Uterus (tissue), 2 donors: ENCODE results near the gene DIRAS1.

Experiments used
- POLR2A ChIP-seq, 2 donors: fragments of 450-650 bp; IDR thresholded peaks; one replicate each; pipeline ENCODE4 v1.6.1; 2016; ENCODE audit warnings: antibody characterized with exemption in 2 of 2, mild to moderate bottlenecking in 1 of 2, moderate library complexity in 1 of 2
- TF ChIP-seq, protein P1 (sequence below), 4 experiments: fragments of 200-600 bp in 2 of 4; fragments of 450-650 bp in 2 of 4; sonication (generic) in 2 of 4; IDR thresholded peaks; one replicate each; pipeline ENCODE4 v1.5.1; 2016 to 2019; ENCODE audit warnings: antibody characterized with exemption in 4 of 4, mild to moderate bottlenecking in 2 of 4, moderate library complexity in 1 of 4

DNA sequence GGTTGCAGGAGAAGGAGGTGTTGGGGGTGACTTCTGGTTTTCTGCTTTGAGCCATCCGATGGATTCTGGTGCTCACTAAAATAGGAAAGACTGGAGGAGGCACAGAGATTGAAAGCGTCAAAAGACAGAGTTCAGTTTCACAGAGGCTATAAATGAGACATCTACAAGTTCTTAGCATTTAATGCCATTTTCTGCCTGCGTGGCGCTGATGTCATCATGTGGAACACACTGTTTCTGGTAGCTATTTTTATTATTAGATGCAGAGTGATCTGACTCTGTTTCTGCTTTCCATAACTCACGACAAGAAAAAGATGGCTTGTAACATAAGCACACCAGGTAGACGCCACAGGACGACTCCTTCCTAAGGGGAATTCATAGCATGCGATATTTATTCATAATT, 21.9 kb upstream of the DIRAS1 start:
- TF ChIP-seq, protein P1, sequence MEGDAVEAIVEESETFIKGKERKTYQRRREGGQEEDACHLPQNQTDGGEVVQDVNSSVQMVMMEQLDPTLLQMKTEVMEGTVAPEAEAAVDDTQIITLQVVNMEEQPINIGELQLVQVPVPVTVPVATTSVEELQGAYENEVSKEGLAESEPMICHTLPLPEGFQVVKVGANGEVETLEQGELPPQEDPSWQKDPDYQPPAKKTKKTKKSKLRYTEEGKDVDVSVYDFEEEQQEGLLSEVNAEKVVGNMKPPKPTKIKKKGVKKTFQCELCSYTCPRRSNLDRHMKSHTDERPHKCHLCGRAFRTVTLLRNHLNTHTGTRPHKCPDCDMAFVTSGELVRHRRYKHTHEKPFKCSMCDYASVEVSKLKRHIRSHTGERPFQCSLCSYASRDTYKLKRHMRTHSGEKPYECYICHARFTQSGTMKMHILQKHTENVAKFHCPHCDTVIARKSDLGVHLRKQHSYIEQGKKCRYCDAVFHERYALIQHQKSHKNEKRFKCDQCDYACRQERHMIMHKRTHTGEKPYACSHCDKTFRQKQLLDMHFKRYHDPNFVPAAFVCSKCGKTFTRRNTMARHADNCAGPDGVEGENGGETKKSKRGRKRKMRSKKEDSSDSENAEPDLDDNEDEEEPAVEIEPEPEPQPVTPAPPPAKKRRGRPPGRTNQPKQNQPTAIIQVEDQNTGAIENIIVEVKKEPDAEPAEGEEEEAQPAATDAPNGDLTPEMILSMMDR (IDR thresholded peaks at IDR 0.05): no peak
- no peak for TF ChIP-seq POLR2A (IDR thresholded peaks at IDR 0.05)
